Trophoblast cell (in vitro differentiated cells and primary cell): ENCODE data around the gene TMCO5A.

Source experiments
- DNase-seq, 2 donors: peaks; one replicate each; pipeline ENCODE4 v3.0.0-alpha.2; 2016
- H2AFZ ChIP-seq: 2 replicates; pipeline ENCODE4 v1.6.1; 2013; ENCODE audit warnings: low read length, moderate library complexity, mild to moderate bottlenecking; ENCODE audit not compliant: insufficient read depth, poor library complexity
- H2AK5ac ChIP-seq: 2 replicates; pipeline ENCODE4 v1.6.1; 2013; ENCODE audit warnings: mild to moderate bottlenecking, low read length
- H2BK120ac ChIP-seq: 2 replicates; pipeline ENCODE4 v1.6.1; 2013; ENCODE audit warnings: low read length, mild to moderate bottlenecking, moderate library complexity; ENCODE audit not compliant: insufficient read depth, poor library complexity
- H2BK12ac ChIP-seq: 2 replicates; pipeline ENCODE4 v1.6.1; 2013; ENCODE audit warnings: mild to moderate bottlenecking, low read length, moderate library complexity
- H2BK5ac ChIP-seq: 2 replicates; pipeline ENCODE4 v1.6.1; 2013; ENCODE audit warnings: low read length, low read depth, moderate library complexity, mild to moderate bottlenecking; ENCODE audit not compliant: poor library complexity
- H3K14ac ChIP-seq: 2 replicates; pipeline ENCODE4 v1.6.1; 2013; ENCODE audit warnings: mild to moderate bottlenecking, low read length
- H3K18ac ChIP-seq: 2 replicates; pipeline ENCODE4 v1.6.1; 2013; ENCODE audit warnings: mild to moderate bottlenecking, low read length
- H3K23ac ChIP-seq: 2 replicates; pipeline ENCODE4 v1.6.1; 2013; ENCODE audit warnings: low read length
- H3K27ac ChIP-seq: 2 replicates; pipeline ENCODE4 v1.5.1; 2013; ENCODE audit warnings: low read depth, mild to moderate bottlenecking, inconsistent platforms, low read length, moderate library complexity
- H3K27me3 ChIP-seq: 2 replicates; pipeline ENCODE4 v1.6.1; 2013; ENCODE audit warnings: inconsistent platforms, mild to moderate bottlenecking, low read length, moderate library complexity; ENCODE audit not compliant: insufficient read depth
- H3K36me3 ChIP-seq, 2 experiments: 1 replicate in 1 of 2; 2 replicates in 1 of 2; pipeline ENCODE4 v1.6.1; 2013; ENCODE audit warnings: low read length in 2 of 2, mild to moderate bottlenecking in 2 of 2, moderate library complexity in 1 of 2; ENCODE audit not compliant: insufficient read depth in 2 of 2, control insufficient read depth in 1 of 2
- H3K4ac ChIP-seq: 2 replicates; pipeline ENCODE4 v1.6.1; 2013; ENCODE audit warnings: low read depth, mild to moderate bottlenecking, low read length, moderate library complexity
- H3K4me1 ChIP-seq, 2 experiments: 1 replicate in 1 of 2; 2 replicates in 1 of 2; pipeline ENCODE4 v1.6.1; 2013; ENCODE audit warnings: low read length in 2 of 2, mild to moderate bottlenecking in 2 of 2, moderate library complexity in 1 of 2; ENCODE audit not compliant: insufficient read depth in 2 of 2, control insufficient read depth in 1 of 2
- H3K4me2 ChIP-seq: 2 replicates; pipeline ENCODE4 v1.6.1; 2013; ENCODE audit warnings: inconsistent platforms, mild to moderate bottlenecking, low read length, moderate library complexity
- H3K4me3 ChIP-seq: 2 replicates; pipeline ENCODE4 v1.5.1; 2013; ENCODE audit warnings: mild to moderate bottlenecking, low read depth, low read length, inconsistent platforms
- H3K79me1 ChIP-seq: one replicate; pipeline ENCODE4 v1.6.1; 2013; ENCODE audit warnings: low read length
- H3K79me2 ChIP-seq: 2 replicates; pipeline ENCODE4 v1.6.1; 2013; ENCODE audit warnings: low read length, mild to moderate bottlenecking; ENCODE audit not compliant: control insufficient read depth, insufficient read depth, poor library complexity
- H3K9ac ChIP-seq: 2 replicates; pipeline ENCODE4 v1.6.1; 2013; ENCODE audit warnings: mild to moderate bottlenecking, low read length
- H3K9me3 ChIP-seq: 2 replicates; pipeline ENCODE4 v1.6.1; 2013; ENCODE audit warnings: low read depth, mild to moderate bottlenecking, control low read depth, inconsistent platforms, low read length; ENCODE audit not compliant: insufficient read depth
- H4K12ac ChIP-seq: 2 replicates; pipeline ENCODE4 v1.6.1; 2013; ENCODE audit warnings: low read depth, mild to moderate bottlenecking, low read length, moderate library complexity
- H4K8ac ChIP-seq: 2 replicates; pipeline ENCODE4 v1.6.1; 2013; ENCODE audit warnings: low read depth, mild to moderate bottlenecking, low read length, moderate library complexity
- H4K91ac ChIP-seq: one replicate; pipeline ENCODE4 v1.6.1; 2013; ENCODE audit warnings: low read depth, mild to moderate bottlenecking, low read length, moderate library complexity
- WGBS: extraction: QIAGEN DNeasy Blood & Tissue Kit; methylation state at CpG from one replicate; pipeline ENCODE4 v1.1.7; 2013; ENCODE audit warnings: missing lambda C conversion rate; ENCODE audit not compliant: insufficient read length, insufficient coverage; ENCODE audit errors: extremely low coverage; 5-methylcytosine and 5-hydroxymethylcytosine counted together

Gene TMCO5A

GRCh38 chr15:37933666-37934065 is 774 bp upstream of the TMCO5A start:
- Histone ChIP-seq H2AK5ac (no peak overlapping the region), H3K79me2 (no peaks in the 10 kb centered on the region), H3K9me3 (no peaks in the 10 kb centered on the region), H4K12ac (no peak overlapping the region), H3K18ac (no peak overlapping the region), H4K8ac (no peak overlapping the region), H3K4me1 (no peaks in the 10 kb centered on the region), H3K4me2 (no peak overlapping the region), H3K9ac (no peak overlapping the region), H3K23ac (no peak overlapping the region), H3K14ac (no peak overlapping the region), H2BK120ac (no peak overlapping the region), H2BK12ac (no peak overlapping the region), H2AFZ (no peak overlapping the region), H3K79me1 (no peaks in the 10 kb centered on the region), H3K27me3 (no peaks in the 10 kb centered on the region), H3K36me3 (no peaks in the 10 kb centered on the region), H3K4me3 (no peak overlapping the region), H2BK5ac (no peak overlapping the region), H4K91ac (no peak overlapping the region), H3K27ac (no peak overlapping the region), H3K4ac (no peak overlapping the region)
- no CpG with 5 or more reads among the region's 1 CpG for WGBS
- peak in 1 of 2 donors; percentile 3 for DNase-seq

- Histone ChIP-seq H3K79me1 (no peaks in the 10 kb centered on the region), H3K27ac (no peak overlapping the region), H3K4me1 (no peaks in the 10 kb centered on the region), H3K79me2 (no peaks in the 10 kb centered on the region), H3K14ac (no peak overlapping the region), H4K8ac (no peak overlapping the region), H4K12ac (no peak overlapping the region), H2BK120ac (no peak overlapping the region), H2AFZ (no peak overlapping the region), H3K23ac (no peak overlapping the region), H2AK5ac (no peak overlapping the region), H3K36me3 (no peaks in the 10 kb centered on the region), H3K4me2 (no peak overlapping the region), H2BK12ac (no peak overlapping the region), H2BK5ac (no peak overlapping the region), H3K9ac (no peak overlapping the region), H3K27me3 (no peaks in the 10 kb centered on the region), H3K4ac (no peak overlapping the region), H3K9me3 (no peaks in the 10 kb centered on the region), H3K18ac (no peak overlapping the region), H3K4me3 (no peak overlapping the region), H4K91ac (no peak overlapping the region)
- no CpG with 5 or more reads among the region's 3 CpGs for WGBS
- peak; percentile 4 to 52 for DNase-seq
Observed at GRCh38 chr15:37940876-37941275, 6.4 kb downstream of the TMCO5A start.

- no peak overlapping the region for H4K8ac ChIP-seq
- H3K4ac ChIP-seq: no peak overlapping the region
- H3K9ac ChIP-seq: no peak overlapping the region
- H3K4me2 ChIP-seq: no peak overlapping the region
- H3K4me3 ChIP-seq: no peak overlapping the region
- H4K12ac ChIP-seq: no peak overlapping the region
- no peak overlapping the region for H4K91ac ChIP-seq
- H3K23ac ChIP-seq: no peak overlapping the region
- no peaks in the 10 kb centered on the region for H3K36me3 ChIP-seq
- H3K14ac ChIP-seq: no peak overlapping the region
- H3K4me1 ChIP-seq: no peaks in the 10 kb centered on the region
- H2AFZ ChIP-seq: no peak overlapping the region
- no peaks in the 10 kb centered on the region for H3K27me3 ChIP-seq
- no peaks in the 10 kb centered on the region for H3K79me2 ChIP-seq
- no peak overlapping the region for H3K18ac ChIP-seq
- H2BK120ac ChIP-seq: no peak overlapping the region
- no peak overlapping the region for H2BK5ac ChIP-seq
- no peaks in the 10 kb centered on the region for H3K79me1 ChIP-seq
- DNase-seq: no peak
- no peak overlapping the region for H3K27ac ChIP-seq
- H2AK5ac ChIP-seq: no peak overlapping the region
- no peaks in the 10 kb centered on the region for H3K9me3 ChIP-seq
- no peak overlapping the region for H2BK12ac ChIP-seq
Observed at GRCh38 chr15:37941779-37942178, 7.3 kb downstream of the TMCO5A start.

- H2BK120ac ChIP-seq: no peak overlapping the region
- no peak overlapping the region for H3K18ac ChIP-seq
- no peak for DNase-seq
- no CpG with 5 or more reads among the region's 4 CpGs for WGBS
- H4K12ac ChIP-seq: no peak overlapping the region
- no peaks in the 10 kb centered on the region for H3K36me3 ChIP-seq
- no peak overlapping the region for H3K23ac ChIP-seq
- H4K91ac ChIP-seq: no peak overlapping the region
- no peak overlapping the region for H3K27ac ChIP-seq
- H2AFZ ChIP-seq: no peak overlapping the region
- H3K4me3 ChIP-seq: no peak overlapping the region
- no peaks in the 10 kb centered on the region for H3K9me3 ChIP-seq
- H2BK5ac ChIP-seq: no peak overlapping the region
- no peaks in the 10 kb centered on the region for H3K27me3 ChIP-seq
- no peak overlapping the region for H3K14ac ChIP-seq
- H3K4me2 ChIP-seq: no peak overlapping the region
- no peak overlapping the region for H2AK5ac ChIP-seq
- H4K8ac ChIP-seq: no peak overlapping the region
- no peaks in the 10 kb centered on the region for H3K79me1 ChIP-seq
- no peaks in the 10 kb centered on the region for H3K4me1 ChIP-seq
- no peak overlapping the region for H2BK12ac ChIP-seq
- H3K79me2 ChIP-seq: no peaks in the 10 kb centered on the region
- no peak overlapping the region for H3K4ac ChIP-seq
- no peak overlapping the region for H3K9ac ChIP-seq
Observed at GRCh38 chr15:37951999-37952398, 17.6 kb downstream of the TMCO5A start.
